PC-9 (cell line): Measurements from ENCODE around the gene KAT8. TPM values are rescaled to one million over a fixed set of nuclear protein-coding genes. Genes with fewer than 3 reads are reported as not detected.

ENCODE experiments used
- BruUV-seq: library from RNA; stranded (reverse); fragments of 400-500 nt; replicated peaks from 2 replicates; lab custom pipeline; 2021; lab: Mats Ljungman, UMichigan
- CTCF ChIA-PET: fragments of 300-600 bp; sonication (Branson Sonifier 250); formaldehyde crosslinking; loops from one replicate; lab custom pipeline; 2022; ENCODE audit warnings: antibody characterized with exemption; lab: Charles Lee
- POLR2A ChIA-PET: fragments of 300-600 bp; sonication (Branson Sonifier 250); formaldehyde crosslinking; loops from one replicate; lab custom pipeline; 2022; ENCODE audit warnings: antibody characterized with exemption; ENCODE audit not compliant: unreplicated experiment; lab: Charles Lee
- DNase-seq, 2 experiments: peaks; one replicate each; pipeline versions ENCODE4 v3.0.0 to v3.0.0-alpha.2; 2015 to 2022; ENCODE audit warnings: mixed read lengths in 1 of 2
- H2AFZ ChIP-seq: fragments of 200-600 bp; sonication (generic); 2 replicates; pipeline ENCODE4 v1.8.1; 2017; ENCODE audit warnings: antibody characterized with exemption
- H3F3A ChIP-seq: fragments of 200-600 bp; sonication (generic); 2 replicates; pipeline ENCODE4 v1.8.1; 2017; ENCODE audit warnings: antibody characterized with exemption, mild to moderate bottlenecking, low read depth; ENCODE audit not compliant: insufficient read depth
- H3K27ac ChIP-seq: fragments of 200-600 bp; sonication (generic); 2 replicates; pipeline ENCODE4 v1.6.1; 2016; ENCODE audit warnings: mixed run types
- H3K27me3 ChIP-seq: fragments of 200-600 bp; sonication (generic); 2 replicates; pipeline ENCODE4 v1.6.1; 2016; ENCODE audit warnings: low read depth, mixed run types; ENCODE audit not compliant: insufficient read depth
- H3K36me3 ChIP-seq: fragments of 200-600 bp; sonication (generic); 2 replicates; pipeline ENCODE4 v1.6.1; 2016; ENCODE audit warnings: low read depth, mixed run types
- H3K4me1 ChIP-seq: fragments of 200-600 bp; sonication (generic); replicated peaks from 2 replicates; pipeline ENCODE4 v1.6.1; 2016; ENCODE audit warnings: mixed run types; ENCODE audit not compliant: insufficient read depth
- H3K4me2 ChIP-seq: fragments of 200-600 bp; sonication (generic); 2 replicates; pipeline ENCODE4 v1.6.1; 2017; ENCODE audit warnings: mixed run types
- H3K4me3 ChIP-seq: fragments of 200-600 bp; sonication (generic); 2 replicates; pipeline ENCODE4 v1.6.1; 2016; ENCODE audit warnings: mixed run types
- H3K79me2 ChIP-seq: fragments of 200-600 bp; sonication (generic); 2 replicates; pipeline ENCODE4 v1.6.1; 2017; ENCODE audit warnings: low read depth, mixed run types
- H3K9me2 ChIP-seq: fragments of 200-600 bp; sonication (generic); 2 replicates; pipeline ENCODE4 v1.8.1; 2017; ENCODE audit warnings: mild to moderate bottlenecking; ENCODE audit not compliant: insufficient read depth
- H3K9me3 ChIP-seq: fragments of 200-600 bp; sonication (generic); 2 replicates; pipeline ENCODE4 v1.8.1; 2016; ENCODE audit warnings: low read depth; ENCODE audit not compliant: insufficient read depth
- H4K20me1 ChIP-seq: fragments of 200-600 bp; sonication (generic); 2 replicates; pipeline ENCODE4 v1.8.1; 2017; ENCODE audit not compliant: insufficient read depth
- EZH2 ChIP-seq: fragments of 200-600 bp; sonication (generic); IDR thresholded peaks from 2 replicates; pipeline ENCODE4 v1.8.0; 2017; ENCODE audit warnings: antibody characterized with exemption, low read depth
- intact Hi-C: fragments of 100-400 bp; cut with micrococcal nuclease; formaldehyde crosslinking; loops from one replicate; pipeline ENCODE4 v1.10.0; 2022; ENCODE audit not compliant: unreplicated experiment
- total RNA-seq: library from RNA; stranded (reverse); gene quantifications from 2 replicates; pipeline ENCODE4 v1.2.3, GENCODE V29; 2021
- TF ChIP-seq, protein P1 (sequence below): fragments of 200-600 bp; sonication (generic); conservative IDR thresholded peaks from 2 replicates; pipeline ENCODE4 v1.6.1; 2017; ENCODE audit warnings: mixed run types, antibody characterized with exemption, mild to moderate bottlenecking, moderate library complexity

KAT8 gene
- total RNA-seq, 1 experiment from 2014 or later = 81.4 TPM

DNA sequence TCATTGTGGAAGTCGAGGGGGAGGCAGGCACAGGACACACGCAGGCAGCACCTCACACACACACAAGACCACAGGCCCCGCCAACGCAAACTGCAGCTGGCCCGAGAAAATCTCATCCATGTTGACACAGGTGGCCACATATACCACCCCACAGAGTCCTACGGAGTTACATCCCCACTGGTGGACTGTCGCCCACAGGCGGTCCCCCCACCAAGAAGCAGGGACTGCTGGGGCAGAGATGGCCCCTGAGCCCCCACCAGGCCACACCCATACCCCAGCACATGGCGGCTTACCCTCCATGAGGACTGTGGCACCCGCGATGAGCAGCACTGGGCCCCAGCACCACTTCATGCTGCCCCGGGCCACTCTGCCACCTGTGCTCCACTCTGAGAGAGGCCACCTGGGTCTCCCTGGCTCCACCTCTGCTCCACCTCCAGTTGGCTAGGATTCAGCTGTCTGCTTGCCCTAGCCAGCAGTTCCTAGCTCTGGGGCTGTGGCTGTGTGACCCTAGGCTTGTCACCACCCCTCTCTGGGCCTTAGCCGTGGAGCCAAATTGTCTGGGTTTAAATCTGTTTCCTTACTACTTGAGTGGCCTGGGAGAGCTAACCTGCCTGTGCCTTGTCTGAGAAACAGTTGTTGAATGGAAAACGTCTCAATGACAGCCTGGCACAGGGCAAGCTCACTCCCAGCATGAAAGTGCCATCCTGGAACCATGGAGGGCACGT is 28.8 kb upstream of the KAT8 start, which contains the start of gene PRSS53:
TSS of gene PRSS53 (minus strand) at position 485 of the 725 bp plus-strand sequence. CDS start at position 351, 134 bp downstream.
- H3K27ac ChIP-seq = no peak within 1 kb of the TSS
- 0 out of 2 replicates have a peak, but pooled peaks cover 3% of the 10 kb centered on the region for H3K4me1 ChIP-seq
- ChIA-PET POLR2A (no interaction called here), CTCF (no interaction called here)
- no peak within 1 kb of the TSS for H3K4me3 ChIP-seq
- DNase-seq = no peak
- no TSS peak for BruUV-seq
- no peak within 1 kb of the TSS for H3K4me2 ChIP-seq
- H3K9me2 ChIP-seq = no peaks in the 10 kb centered on the region
- no peaks in the 10 kb centered on the region for H3K36me3 ChIP-seq
- H3K27me3 ChIP-seq = no peaks in the 10 kb centered on the region
- TF ChIP-seq EZH2 = no peak
- TF ChIP-seq, protein P1, sequence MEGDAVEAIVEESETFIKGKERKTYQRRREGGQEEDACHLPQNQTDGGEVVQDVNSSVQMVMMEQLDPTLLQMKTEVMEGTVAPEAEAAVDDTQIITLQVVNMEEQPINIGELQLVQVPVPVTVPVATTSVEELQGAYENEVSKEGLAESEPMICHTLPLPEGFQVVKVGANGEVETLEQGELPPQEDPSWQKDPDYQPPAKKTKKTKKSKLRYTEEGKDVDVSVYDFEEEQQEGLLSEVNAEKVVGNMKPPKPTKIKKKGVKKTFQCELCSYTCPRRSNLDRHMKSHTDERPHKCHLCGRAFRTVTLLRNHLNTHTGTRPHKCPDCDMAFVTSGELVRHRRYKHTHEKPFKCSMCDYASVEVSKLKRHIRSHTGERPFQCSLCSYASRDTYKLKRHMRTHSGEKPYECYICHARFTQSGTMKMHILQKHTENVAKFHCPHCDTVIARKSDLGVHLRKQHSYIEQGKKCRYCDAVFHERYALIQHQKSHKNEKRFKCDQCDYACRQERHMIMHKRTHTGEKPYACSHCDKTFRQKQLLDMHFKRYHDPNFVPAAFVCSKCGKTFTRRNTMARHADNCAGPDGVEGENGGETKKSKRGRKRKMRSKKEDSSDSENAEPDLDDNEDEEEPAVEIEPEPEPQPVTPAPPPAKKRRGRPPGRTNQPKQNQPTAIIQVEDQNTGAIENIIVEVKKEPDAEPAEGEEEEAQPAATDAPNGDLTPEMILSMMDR = no peak
- H3K9me3 ChIP-seq = no peaks in the 10 kb centered on the region
- H3F3A ChIP-seq = no peaks in the 10 kb centered on the region
- H2AFZ ChIP-seq = no peak within 1 kb of the TSS
- intact Hi-C loops = no loop called here
- H3K79me2 ChIP-seq = peaks cover 4% of the 10 kb centered on the region; the same call in 1 of the 2 replicates
- no peaks in the 10 kb centered on the region for H4K20me1 ChIP-seq

DNA sequence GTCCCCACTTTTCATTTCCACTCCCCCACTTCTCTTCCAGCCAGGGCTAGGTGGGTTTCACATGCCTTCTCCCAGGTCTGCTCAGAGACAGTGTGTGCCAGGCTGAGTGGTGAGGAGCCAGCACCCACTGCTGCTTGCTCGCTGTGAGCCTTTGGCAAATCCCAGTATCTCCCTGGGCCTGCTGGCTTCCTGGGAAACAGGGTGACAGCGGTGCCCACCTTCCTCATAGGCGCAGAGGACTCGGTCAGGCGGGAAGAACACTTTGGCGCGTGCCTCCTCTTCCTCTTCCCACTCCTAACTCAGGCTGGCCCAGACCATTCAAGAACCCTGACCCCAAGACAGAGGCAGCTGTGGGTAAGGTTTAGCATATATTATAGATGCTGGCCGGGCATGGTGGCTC is 28.3 kb upstream of the KAT8 start:
- Histone ChIP-seq H3K4me2 (no peak overlapping the region), H2AFZ (no peak overlapping the region), H3K4me3 (no peak overlapping the region), H3K4me1 (0 out of 2 replicates have a peak, but pooled peaks cover 3% of the 10 kb centered on the region), H3K27ac (no peak overlapping the region), H3K79me2 (peaks cover 4% of the 10 kb centered on the region; the same call in 1 of the 2 replicates), H3K27me3 (no peaks in the 10 kb centered on the region), H3K9me3 (no peaks in the 10 kb centered on the region), H3K9me2 (no peaks in the 10 kb centered on the region), H3K36me3 (no peaks in the 10 kb centered on the region), H3F3A (peaks cover 5% of the 10 kb centered on the region), H4K20me1 (no peaks in the 10 kb centered on the region)
- no peak for TF ChIP-seq EZH2
- TF ChIP-seq, protein P1 = no peak
- no peak for DNase-seq
- ChIA-PET POLR2A (no interaction called here), CTCF (no interaction called here)
- intact Hi-C loops = no loop called here
- BruUV-seq = no TSS peak

DNA sequence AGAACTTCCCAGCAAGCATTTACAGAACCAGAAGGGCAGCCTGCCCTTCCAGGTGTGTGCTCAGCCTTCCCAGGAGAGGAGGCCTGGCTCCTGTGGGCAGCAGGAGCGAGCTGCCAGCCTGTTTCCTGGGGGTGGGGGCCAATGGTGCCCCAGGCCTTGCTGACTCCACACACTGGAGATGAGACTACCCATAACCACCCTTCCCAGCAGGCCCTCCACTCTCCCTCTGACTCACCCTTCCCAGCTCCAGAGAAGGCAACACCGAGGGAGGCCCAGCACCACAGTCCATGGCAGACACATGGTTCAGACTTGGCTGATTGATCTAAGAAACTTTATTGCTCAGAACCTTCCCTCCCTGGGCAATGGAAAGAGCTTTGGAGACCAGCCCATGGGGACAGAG is 26.9 kb upstream of the KAT8 start:
- BruUV-seq = no TSS peak
- Histone ChIP-seq H3K27ac (no peak overlapping the region), H4K20me1 (no peaks in the 10 kb centered on the region), H3F3A (peaks cover 15% of the 10 kb centered on the region), H3K9me3 (no peaks in the 10 kb centered on the region), H2AFZ (no peak overlapping the region), H3K4me2 (no peak overlapping the region), H3K4me3 (no peak overlapping the region), H3K27me3 (no peaks in the 10 kb centered on the region), H3K9me2 (no peaks in the 10 kb centered on the region), H3K4me1 (0 out of 2 replicates have a peak, but pooled peaks cover 3% of the 10 kb centered on the region), H3K79me2 (peaks cover 4% of the 10 kb centered on the region; the same call in 1 of the 2 replicates), H3K36me3 (no peaks in the 10 kb centered on the region)
- TF ChIP-seq EZH2 = no peak
- TF ChIP-seq, protein P1 = no peak
- ChIA-PET CTCF (no interaction called here), POLR2A (no interaction called here)
- intact Hi-C loops = loop anchor here (10.0 kb wide), 1 partner anchor 294 kb away; no protein-coding TSS in a partner anchor
- DNase-seq = peak in 1 of 2 experiments; percentile 31
